H1 (cell line): Measurements from ENCODE around the gene TXNRD2. TPM values are rescaled to one million over a fixed set of nuclear protein-coding genes. Genes with fewer than 3 reads are reported as not detected.

Experiments used
- EGR1 ChIP-seq: IDR thresholded peaks from 2 replicates; pipeline ENCODE4 v1.6.1; 2011; ENCODE audit warnings: low read depth, low read length, borderline replicate concordance
- HDAC2 ChIP-seq, 2 experiments: fragments of 300-600 bp in 1 of 2; sonication (generic) in 1 of 2; IDR thresholded peaks; 2 replicates each; pipeline ENCODE4 v1.6.1; 2011 to 2012; ENCODE audit warnings: low read depth in 2 of 2, low read length in 2 of 2, mild to moderate bottlenecking in 2 of 2, moderate library complexity in 2 of 2, borderline replicate concordance in 1 of 2, inconsistent platforms in 1 of 2
- HDAC6 ChIP-seq: IDR thresholded peaks from one replicate; pipeline ENCODE4 v1.7.1; 2012; ENCODE audit warnings: low read depth, mild to moderate bottlenecking, inconsistent platforms, low read length, moderate library complexity
- JUND ChIP-seq: IDR thresholded peaks from 2 replicates; pipeline ENCODE4 v1.6.1; 2011; ENCODE audit warnings: mild to moderate bottlenecking, improper control_type of control experiment, low read length
- KDM1A ChIP-seq: fragments of 200-600, 300-600 bp; sonication (generic); IDR thresholded peaks from 2 replicates; pipeline ENCODE4 v1.7.1; 2016; ENCODE audit warnings: mild to moderate bottlenecking, low read length, borderline replicate concordance
- MAFK ChIP-seq: IDR thresholded peaks from 2 replicates; pipeline ENCODE4 v1.6.1; 2012; ENCODE audit warnings: low read depth, mild to moderate bottlenecking, improper control_type of control experiment, low read length
- MAX ChIP-seq: IDR thresholded peaks from 2 replicates; pipeline ENCODE4 v1.6.1; 2012; ENCODE audit warnings: inconsistent platforms
- PHF8 ChIP-seq: fragments of 200-600 bp; sonication (generic); conservative IDR thresholded peaks from 2 replicates; pipeline ENCODE4 v1.7.1; 2012; ENCODE audit warnings: low read depth, mild to moderate bottlenecking, inconsistent platforms, low read length, moderate library complexity
- SP2 ChIP-seq: IDR thresholded peaks from 2 replicates; pipeline ENCODE4 v1.6.1; 2012; ENCODE audit warnings: mild to moderate bottlenecking, low read length, inconsistent platforms
- YY1 ChIP-seq: IDR thresholded peaks from 2 replicates; pipeline ENCODE4 v1.6.1; 2011; ENCODE audit warnings: low read depth, mild to moderate bottlenecking, low read length
- polyA plus RNA-seq, 7 experiments: library from polyadenylated mRNA; depleted of rRNA in 3 of 7; stranded (reverse) in 5 of 7; unstranded in 2 of 7; fragments of >200 nt in 5 of 7; fragments of 200-250 nt in 2 of 7; gene quantifications; 1 replicate in 5 of 7; 2 replicates in 1 of 7; 4 replicates in 1 of 7; pipeline versions ENCODE4 v1.2.1 to v1.2.3, GENCODE V29; 2011 to 2013; ENCODE audit warnings: missing spikeins in 2 of 7, mixed read lengths in 2 of 7
- total RNA-seq: library from RNA; stranded (reverse); fragmentation: NEBNext Ultra II Directional; extraction: Animal tissue kit (Norgen Biotek cat#: 25700); gene quantifications from 2 replicates; pipeline ENCODE4 v1.2.1, GENCODE V29; 2021

The TXNRD2 gene
- total and polyA plus RNA-seq, 2 of the 8 experiments (the other 6 are each of a cell fraction or from before 2014, with no cell fraction given) = 14.8 to 21.9 TPM

- TF ChIP-seq MAX = no peak
- no peak for TF ChIP-seq HDAC2 (IDR thresholded peaks at IDR 0.05; ENCODE audit: borderline replicate concordance in 1 of 2, low read depth in 2 of 2, low read length in 2 of 2)
- no peak for TF ChIP-seq EGR1
- no peak for TF ChIP-seq SP2
- no peak for TF ChIP-seq PHF8
- TF ChIP-seq MAFK = no peak
- TF ChIP-seq JUND = no peak
- no peak for TF ChIP-seq HDAC6
- TF ChIP-seq KDM1A = no peak
- no peak for TF ChIP-seq YY1
- TF ChIP-seq, all 59 proteins: peak for 0
Observed at GRCh38 chr22:19889951-19890350, 51.7 kb downstream of the TXNRD2 start (continued).
